OCI-LY3 (cell line): ENCODE data around the gene LMX1A.

Experiments used
- EZH2phosphoT487 ChIP-seq: fragments of 200-600 bp; shearing (Covaris generic); IDR thresholded peaks from 2 replicates; pipeline ENCODE4 v1.6.1; 2018; ENCODE audit warnings: antibody characterized with exemption, mixed run types, low read depth
- TF ChIP-seq, protein P1 (sequence below): fragments of 200-600, 300-600 bp; sonication (generic); IDR thresholded peaks from 2 replicates; pipeline ENCODE4 v1.5.1; 2014; ENCODE audit warnings: antibody characterized with exemption, low read length, low read depth

DNA sequence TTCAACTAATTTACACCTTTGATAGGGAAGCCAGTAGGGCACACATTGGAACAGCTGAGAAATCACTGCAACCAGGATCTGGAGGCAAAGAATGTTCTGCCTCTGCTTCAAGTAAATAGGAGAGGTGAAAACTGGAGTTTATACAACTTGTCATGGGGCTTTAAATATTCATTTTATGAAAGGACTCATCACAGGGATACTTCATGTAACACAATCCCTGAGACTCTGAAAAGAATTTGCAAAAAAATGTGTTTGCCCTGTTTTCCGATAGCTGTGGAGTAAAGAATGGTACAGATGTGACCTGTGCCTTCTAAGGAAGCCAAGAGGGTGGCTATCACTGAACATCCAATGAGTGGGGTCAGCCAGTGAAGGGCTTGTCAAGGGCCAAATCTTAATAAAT lies 152.0 kb downstream of the LMX1A start:
- TF ChIP-seq, protein P1, sequence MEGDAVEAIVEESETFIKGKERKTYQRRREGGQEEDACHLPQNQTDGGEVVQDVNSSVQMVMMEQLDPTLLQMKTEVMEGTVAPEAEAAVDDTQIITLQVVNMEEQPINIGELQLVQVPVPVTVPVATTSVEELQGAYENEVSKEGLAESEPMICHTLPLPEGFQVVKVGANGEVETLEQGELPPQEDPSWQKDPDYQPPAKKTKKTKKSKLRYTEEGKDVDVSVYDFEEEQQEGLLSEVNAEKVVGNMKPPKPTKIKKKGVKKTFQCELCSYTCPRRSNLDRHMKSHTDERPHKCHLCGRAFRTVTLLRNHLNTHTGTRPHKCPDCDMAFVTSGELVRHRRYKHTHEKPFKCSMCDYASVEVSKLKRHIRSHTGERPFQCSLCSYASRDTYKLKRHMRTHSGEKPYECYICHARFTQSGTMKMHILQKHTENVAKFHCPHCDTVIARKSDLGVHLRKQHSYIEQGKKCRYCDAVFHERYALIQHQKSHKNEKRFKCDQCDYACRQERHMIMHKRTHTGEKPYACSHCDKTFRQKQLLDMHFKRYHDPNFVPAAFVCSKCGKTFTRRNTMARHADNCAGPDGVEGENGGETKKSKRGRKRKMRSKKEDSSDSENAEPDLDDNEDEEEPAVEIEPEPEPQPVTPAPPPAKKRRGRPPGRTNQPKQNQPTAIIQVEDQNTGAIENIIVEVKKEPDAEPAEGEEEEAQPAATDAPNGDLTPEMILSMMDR = no peak
- no peak for TF ChIP-seq EZH2phosphoT487
